NCI-H82 treated with DMSO at 0.1 percent for 48 hours (cell line): ENCODE results near the gene LRRC56.
"Not testable (repeated sequence)": the region's sequence is repeated elsewhere in the genome, so short reads cannot be mapped to it uniquely, and the experiment has no call there.

Experiments used
- DNase-seq: peaks from one replicate; lab custom pipeline; 2025; ENCODE audit not compliant: unreplicated experiment; lab: John Stamatoyannopoulos, UW

Gene LRRC56

DNA sequence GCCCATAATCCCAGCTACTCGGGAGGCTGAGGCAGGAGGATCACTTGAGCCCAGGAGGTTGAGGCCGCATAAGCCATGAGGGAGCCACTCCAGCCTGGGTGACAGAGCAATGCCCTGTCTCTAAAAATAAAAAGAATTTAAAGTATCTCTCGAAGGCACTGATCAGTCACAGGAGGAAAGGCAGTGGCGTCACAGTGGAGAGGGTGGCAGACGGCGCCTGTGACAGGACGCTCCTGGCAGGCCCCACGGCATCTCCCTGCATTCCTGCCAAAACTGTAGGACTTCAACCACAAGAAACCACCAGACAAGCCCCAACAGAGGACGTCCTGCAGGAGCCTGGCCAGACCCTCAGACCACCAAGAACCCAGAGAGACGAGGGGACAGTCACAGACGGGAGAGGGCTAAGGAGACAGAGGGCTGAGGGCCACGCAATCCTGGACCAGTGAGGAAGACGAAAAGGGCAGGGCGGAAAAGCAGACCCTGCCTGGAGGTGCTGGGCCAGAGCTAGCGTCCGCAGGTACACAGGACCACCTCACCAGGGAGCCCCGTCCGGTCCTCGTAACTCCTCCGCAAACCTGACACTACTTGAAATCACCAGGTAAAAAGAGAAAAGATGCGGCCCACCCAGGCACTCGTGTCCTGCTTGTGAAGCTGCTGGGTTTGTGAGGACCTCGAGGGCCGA is 36.2 kb upstream of the LRRC56 start:
- no peak for DNase-seq

DNA sequence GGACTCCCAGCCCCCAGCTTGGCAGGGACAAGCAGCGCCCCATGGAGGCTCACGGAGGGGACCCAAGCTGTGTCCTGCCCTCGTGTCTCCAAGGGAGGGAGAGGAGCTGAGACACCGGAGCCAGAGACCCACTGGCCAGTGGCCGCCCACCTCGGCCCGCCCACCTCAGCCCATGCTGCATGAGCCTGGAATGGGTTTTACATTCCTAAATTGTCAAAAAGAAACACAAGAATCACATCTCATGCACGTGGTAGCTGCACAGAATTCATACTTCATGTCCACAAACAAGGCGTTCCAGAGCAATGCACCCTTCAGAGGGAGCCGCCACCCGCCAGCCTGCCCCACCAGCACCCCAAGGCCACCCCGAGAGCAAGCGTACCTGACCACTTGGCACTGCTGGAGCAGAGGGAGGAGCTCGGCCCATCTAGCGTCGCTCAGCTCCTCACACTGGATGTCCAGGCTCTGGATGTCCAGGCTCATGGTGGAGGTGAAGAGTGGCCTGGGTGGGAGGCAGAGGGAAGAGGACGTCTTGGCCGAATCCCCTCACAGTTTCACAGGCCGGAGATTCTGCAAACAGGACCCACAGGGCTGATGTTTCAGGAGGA is 35.5 kb upstream of the LRRC56 start:
- no peak for DNase-seq

DNA sequence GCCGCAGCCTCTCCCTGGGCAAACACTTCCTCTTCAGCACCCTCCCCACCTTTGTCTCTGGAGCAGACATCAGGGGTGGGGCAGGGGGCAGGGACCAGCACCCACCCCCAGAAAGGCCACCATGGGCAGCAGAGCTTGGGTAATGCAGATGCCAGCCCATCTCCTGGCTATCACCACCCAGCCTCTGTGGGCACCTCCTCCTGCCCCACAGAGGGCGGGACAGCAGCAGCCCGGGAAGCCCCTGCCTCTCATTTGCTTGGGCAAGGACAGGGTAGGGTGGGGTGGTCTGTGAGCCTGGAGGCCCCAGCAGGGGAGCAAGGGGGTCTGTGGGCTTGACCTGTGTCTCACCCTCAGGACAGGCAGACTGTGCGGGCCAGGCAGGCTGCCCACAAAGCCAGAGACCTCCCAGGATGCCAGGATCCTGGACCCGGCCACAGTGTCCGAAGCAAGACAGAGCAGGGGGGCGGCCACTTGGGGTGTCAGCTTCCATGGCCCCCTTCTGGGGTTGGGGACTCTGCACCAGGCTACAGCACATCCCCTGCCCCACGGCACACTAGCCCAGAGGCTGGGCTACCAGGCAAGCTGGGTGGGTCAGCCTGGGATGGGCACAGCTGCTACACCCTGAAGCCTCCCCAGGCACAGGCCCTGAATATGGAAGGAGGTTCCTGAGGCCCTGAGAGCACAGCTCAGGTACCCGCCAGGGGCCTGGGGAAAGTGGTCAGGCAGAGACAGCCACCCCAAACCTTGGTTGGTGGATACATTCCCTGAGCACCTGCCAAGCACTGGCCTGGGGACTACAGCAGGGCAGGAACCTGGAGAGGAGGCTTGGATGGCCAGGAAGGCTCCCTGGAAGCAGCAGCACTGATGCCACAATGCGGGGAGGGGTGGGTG is 34.8 kb upstream of the LRRC56 start:
- DNase-seq, result no peak

DNA sequence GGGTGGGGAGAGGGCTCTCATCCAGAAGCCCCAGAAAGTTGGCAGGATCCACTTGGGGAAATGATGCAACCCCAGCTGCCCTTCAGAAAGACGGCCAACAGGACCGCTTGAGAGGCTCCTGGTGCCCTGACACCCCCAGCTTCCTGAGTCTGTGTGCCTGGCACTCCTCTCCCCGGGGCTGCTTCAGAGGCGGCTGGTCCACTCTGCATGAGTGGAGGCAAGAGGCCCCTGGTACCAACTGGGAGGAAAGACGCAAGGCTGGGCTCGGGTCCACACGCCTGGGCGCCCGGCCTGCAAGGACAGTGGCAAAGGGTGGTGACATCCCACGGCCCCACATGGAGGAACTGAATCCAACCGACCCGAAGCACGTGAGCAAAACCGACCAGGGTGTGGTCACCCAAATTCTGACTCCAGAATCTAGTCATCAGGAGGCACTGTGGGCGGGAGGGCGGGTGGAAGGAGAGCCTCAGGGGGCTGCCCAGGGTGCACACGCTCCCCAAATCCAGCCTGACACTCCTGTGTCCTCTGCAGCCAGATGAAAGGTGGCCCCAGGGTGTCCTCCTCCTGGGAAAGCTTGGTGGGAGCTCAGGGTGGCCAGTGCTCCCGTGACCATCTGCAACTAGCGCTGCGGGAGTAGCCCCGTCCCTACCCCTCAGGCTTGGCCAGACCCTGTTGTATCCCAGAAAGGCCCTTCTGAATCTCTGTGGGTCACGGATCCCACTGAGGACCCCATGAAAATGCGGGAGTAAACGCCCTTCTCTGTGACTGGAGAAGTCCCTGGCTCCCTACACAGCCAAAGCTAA is 33.9 kb upstream of the LRRC56 start:
- no peak for DNase-seq

DNA sequence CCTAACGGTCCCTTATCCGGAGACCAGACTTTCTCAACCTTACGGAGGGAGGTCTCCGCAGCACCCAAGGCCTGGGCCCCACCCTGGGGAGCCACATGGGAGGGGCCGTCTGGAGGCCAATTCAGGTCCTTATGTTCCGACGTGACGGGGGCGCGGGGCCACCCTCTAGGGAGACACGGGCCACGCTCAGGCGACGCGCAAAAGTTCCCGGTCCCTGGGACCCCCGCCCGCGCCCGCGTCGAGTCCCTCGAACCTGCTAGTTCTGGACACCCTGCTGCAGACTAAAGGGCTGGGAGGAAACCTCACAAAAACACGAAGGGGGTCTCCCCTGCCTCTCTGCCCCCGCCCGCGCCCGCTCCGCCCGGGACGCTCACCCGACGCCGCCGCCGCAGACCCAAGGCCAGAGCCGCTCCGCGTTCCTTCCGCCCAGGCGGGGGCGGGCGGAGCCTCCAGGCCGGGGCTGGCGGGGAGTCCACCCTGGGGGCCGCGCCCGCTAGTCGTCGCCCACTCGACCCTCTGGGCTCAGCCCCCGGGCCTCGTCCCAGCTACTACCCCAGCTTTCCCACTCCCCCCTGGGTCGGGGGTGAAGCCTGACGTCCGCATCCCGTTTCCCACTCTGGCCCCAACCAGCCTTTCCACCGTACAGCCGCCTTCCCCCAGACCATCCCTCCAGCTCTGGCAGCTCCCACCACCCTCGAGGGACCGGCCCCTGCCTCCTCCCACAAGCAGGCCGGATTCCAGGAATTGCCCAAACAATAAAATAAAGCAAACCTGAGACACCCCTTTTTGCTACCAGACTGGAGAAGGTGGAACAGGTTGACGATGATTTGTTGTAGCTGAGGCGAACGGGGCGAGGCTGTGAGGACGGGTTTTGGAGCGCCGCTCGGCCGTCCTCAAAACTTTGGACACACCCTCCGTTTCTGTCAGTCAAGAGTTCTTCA is 33.0 kb upstream of the LRRC56 start:
- no peak for DNase-seq

DNA sequence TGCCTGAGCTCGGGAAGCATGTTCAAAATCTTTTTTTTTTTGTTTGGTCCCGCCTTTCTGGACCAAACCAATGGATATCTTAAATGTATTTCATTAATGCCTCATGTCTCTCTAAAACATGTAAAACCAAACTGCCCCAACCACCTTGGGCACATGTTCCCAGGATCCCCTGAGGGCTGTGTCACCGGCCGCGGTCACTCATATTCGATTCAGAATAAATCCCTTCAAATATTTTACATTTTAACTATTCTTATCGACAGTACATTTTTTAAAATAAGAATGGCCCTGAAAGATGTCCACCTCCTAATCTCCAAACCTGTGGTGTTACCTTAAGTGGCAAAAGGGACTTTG is 32.4 kb upstream of the LRRC56 start:
- DNase-seq, result no peak

DNA sequence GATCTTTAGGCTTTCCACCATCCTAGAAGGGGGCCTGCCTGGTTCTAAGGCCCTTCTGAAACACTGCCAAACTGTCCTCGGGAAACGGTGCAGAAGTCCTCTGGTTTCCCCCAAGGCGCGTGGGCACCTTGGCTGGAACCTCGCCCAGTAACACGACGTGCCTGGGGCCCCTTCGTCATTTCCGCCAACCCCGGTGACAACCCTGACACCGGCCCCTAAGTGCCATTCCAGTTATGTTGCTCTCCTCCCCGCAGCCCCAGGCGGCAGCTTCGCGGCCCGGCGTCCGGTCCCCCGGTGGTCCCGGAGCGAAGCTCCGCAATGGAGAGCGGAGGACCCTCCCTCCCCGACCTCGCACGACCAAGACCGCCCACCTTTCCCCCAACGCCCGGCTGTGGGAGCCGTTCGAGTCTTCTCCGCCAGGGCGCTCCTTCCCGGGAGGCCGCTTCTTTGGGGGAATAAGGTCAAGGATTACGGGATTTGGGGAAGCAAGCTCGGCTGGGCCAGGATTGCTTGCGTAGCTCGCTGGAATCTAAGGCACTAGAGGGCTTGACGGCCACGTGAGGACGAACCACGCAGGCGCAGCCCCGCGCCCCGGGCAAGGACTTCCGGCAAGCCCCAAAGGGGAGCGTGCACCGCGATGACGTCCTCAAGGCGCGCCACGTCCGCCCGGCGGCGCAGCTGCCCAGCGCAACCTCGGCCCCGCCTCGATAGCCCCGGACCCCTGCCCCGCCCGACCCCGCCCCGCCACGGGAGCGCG is 30.9 kb upstream of the LRRC56 start:
- peak; percentile 81 for DNase-seq

DNA sequence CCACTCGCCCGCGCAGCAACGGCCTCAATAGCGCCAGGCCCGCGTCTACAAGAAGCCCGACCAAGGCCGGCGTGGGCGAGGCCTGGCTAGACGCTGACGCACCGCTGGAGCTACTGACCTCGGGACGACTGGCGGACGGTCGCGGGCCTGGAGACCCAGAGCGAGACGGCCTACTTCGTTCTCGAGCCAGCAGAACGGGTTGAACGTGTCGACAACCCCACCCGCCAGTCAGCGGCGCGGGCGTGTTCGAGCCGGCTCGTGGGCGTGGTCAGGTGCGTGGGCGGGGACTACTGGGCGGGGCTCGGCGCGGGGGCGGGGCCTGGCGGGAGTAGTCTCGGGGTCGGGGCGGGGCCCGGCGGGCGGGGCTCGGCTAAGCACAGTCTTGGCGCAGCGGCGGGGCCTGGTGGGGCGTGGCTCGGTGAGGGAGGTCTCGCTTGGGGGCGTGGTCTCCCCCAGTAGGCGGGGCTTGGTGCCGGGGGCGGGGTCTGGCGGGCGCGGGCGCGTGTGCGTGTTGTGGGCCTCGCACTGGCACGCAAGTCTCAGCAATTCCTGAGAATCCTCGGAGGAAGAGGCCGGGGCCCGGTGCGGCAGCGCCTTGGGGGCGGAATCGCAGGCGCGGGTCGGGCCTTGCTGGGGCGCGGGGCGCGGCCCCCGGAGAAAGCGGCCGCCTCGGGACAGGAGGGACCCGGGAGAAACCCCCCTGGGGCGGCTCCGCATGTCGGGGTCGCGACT is 30.2 kb upstream of the LRRC56 start, which contains the start of gene RNH1:
RNH1 (minus strand) TSS at position 248 of the 732 bp plus-strand sequence. CDS start 5,080 bp downstream, outside the sequence.
- DNase-seq, result peak; percentile 77

DNA sequence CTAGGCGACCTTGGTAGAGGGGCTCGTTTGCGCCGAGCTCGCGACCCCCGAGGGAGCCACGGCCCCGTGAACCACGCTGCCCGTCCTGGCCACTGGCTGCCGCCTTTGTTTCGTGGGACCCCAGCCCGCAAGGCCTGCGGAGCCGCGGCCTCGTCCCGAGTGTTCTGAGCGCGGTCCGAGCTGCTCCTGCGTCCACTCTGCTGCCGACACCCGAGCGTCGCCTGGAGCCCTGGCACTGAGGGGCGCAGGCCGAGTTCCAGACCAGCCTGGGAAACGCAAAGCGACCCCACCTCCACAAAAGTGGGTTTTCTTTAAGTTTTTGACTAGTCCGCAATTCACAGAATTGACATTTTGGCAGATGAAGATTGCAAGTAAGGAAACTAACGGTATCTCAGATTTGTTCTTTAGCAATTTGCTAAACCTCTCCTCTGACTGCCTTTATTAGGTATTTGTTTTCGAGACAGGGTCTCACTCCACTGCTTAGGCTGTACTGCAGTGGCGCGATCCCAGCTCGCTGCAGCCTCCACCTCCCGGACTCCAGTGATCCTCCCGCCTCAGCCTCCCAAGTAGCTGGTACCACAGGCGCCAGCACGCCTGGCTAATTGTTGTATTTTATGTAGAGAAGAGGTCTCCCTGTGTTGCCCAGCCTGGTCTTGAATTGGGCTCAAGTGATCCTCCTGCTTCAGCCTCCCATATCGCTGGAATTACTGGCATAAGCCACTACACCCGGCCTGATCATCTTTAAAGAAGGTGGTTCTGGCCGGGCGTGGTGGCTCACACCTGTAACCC is 29.4 kb upstream of the LRRC56 start:
- no peak for DNase-seq

DNA sequence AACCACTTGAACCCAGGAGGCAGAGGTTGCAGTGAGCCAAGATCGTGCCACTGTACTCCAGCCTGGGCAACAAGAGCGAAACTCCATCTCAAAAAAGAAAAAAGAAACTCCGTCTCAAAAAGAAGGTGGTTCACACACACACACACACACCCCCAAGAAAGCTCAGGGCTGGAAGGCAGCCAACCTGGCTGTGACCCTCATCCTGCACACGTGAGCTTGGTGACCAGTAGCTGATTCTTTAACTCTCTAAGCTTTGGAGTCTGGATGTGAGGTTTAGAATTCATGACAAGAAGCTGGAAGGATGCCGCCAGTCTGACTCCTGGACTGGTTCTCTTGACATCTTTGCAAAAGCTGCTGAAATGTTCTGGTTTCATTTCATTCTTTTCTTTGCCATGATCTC is 28.4 kb upstream of the LRRC56 start:
- DNase-seq, result no peak

DNA sequence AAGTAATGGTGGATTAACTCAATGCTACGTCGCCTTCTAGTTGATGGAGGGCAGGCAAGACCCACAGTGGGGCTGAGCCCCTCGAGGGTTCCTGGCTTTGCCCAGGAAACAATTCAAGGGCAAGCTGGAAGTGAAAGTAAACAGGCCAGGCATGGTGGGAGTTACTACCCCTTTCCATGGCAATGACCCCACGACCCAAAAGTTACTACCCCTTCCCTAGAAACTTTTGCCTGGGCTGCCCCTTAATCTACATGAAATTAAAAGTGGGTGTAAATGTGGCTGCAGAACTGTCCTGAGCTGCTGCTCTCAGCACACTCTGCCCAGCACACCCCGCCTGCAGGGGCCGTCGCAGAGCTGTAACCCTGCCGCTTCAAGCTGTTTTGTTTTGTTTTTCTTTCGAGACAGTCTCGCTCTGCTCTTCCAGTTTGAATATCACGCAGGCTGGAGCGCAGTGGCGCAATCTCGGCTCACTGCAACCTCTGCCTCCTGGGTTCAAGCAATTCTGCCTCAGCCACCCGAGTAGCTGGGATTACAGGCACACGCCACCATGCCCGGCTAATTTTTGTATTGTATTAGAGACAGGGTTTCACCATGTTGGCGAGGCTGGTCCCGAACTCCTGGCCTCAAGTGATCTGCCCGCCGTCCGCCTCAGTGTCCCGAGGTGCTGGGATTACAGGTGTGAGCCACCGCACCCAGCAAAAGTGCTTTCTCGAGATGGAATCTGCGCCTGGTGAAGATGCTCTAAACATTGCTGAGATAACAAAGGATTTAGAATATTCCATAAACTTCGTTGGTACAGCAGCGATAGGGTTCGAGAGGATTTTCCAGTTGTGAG is 24.3 kb upstream of the LRRC56 start:
- DNase-seq, result no peak

DNA sequence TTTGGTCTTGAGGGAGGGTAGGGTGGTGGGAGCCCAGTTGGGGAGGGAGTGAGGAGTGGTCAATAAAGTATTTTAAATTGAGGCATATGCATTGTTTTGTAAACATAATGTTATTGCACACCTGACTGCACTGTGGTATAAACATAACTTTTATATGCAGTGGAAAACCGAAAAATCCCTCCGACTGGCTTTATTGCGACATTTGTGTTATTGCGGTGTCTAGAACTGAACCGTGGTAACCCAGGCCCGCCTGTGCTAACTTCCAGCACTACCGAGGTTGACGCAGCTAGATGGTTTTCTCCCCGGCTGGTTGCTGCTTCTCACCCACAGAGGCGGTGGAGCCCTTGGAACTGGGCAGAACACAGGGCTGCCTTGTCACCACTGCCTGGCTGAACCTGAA is 22.7 kb upstream of the LRRC56 start:
- no peak for DNase-seq

DNA sequence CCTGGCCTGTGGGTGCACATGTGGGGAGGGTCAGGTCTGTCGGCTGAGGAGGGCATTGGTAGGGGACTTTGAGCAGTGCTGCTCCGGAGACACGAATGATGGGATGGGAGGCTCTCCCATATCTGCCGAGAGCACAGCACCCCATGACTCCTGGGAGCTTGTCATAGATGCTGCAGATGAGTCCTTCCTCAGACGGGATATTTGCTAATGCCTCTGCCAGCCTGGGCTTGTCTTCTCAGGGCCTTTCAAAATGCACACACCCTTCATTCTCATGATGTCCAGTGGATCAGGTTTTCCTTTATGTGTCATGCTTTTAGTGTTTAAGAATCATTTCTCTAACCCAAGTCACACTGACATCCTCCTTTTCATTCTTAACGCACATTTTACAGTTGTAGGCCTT is 22.2 kb upstream of the LRRC56 start:
- DNase-seq, result no peak

DNA sequence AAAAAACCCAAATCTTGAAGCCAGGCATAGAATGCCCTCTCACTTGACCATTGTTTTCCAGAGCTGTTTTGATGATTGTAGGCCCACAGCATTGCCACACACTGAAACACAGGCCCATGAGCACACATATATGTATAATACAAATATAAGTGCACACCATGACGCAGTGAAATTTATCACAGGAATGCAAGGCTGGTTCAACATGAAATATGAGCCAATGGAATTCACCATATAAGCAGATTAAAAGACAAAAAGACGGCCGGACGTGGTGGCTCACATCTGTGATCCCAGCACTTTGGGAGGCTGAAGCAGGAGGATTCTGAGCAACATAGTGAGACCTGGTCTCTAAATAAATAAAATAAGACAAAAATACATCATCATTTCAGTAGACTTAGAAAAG is 20.9 kb upstream of the LRRC56 start:
- no peak for DNase-seq

DNA sequence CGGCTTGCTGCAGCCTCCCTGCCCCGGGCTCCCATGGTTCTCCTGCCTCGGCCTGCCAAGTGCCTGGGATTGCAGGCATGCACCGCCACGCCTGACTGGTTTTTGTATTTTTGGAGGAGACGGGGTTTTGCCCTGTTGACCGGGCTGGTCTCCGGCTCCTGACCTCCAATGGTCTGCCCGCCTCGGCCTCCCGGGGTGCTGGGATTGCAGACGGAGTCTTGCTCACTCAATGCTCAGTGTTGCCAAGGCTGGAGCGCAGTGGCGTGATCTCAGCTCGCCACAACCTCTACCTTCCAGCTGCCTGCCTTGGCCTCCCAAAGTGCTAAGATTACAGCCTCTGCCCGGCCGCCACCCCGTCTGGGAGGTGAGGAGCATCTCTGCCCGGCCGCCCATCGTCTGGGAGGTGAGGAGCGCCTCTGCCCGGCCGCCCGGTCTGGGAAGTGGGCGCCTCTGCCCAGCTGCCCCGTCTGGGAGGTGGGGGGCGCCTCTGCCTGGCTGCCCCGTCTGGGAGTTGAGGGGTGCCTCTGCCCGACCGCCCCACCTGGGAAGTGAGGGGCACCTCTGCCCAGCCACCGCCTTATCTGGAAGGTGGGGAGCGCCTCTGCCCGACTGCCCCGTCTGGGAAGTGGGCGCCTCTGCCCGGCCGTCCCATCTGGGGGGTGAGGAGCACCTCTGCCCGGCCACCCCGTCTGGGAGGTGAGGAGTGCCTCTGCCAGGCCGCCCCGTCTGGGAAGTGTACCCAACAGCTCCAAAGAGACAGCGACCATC is 20.2 kb upstream of the LRRC56 start:
- DNase-seq, result not testable (repeated sequence)

DNA sequence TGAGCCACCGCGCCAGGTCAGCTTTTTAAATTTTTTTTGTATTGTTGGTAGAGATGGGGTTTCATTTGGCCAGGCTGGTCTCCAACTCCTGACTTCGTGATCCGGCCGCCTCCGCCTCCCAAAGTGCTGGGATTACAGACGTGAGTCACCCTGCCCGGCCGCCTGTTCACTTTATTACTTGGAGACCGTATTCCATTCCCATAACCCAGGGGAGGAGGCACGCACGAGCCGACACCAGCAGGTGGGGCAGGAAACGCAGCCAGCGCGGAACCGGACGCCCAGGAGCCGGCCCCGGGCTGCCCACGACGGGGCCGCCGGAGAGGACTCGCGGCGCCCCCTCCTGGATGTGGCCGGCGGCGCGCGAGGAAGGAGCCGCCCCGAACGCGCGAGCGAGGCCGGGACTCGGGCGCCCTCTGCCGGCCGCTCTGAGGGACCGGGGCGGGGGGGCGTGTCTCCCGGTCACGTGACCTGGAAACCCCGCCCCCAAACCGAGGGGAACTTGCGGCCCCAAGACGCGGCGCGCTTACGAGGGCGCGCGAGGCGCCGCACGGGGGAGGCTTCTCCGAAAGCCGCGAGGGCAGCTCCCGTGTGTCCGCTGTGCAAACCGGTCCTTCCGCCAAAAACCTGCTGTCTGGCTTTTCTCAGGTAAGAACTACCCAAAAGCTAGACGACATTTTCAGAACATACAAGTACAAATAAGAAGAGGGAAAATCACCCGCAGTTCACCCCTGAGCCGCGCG is 18.7 kb upstream of the LRRC56 start:
- DNase-seq, result no peak
